GM18907 (cell line): ENCODE measurements around the gene VIPR1.

Source experiments
- ATAC-seq: cut with Tn5 transposase; IDR thresholded peaks from one replicate; pipeline ENCODE4 v1.9.1; 2021; ENCODE audit warnings: mild to moderate bottlenecking, moderate library complexity; ENCODE audit not compliant: unreplicated experiment

VIPR1 gene

GRCh38 chr3:42502429-42503250 is at the start of gene VIPR1:
VIPR1 (plus strand) TSS chr3:42502643; CDS start chr3:42502736, 93 bp downstream.
- peak; percentile 90 for ATAC-seq

GRCh38 chr3:42456211-42456610 is 46.2 kb upstream of the VIPR1 start:
- no peak for ATAC-seq

- ATAC-seq = no peak
Observed at GRCh38 chr3:42459151-42459550, 43.3 kb upstream of the VIPR1 start.

GRCh38 chr3:42461762-42462161 is 40.7 kb upstream of the VIPR1 start:
- ATAC-seq = no peak

GRCh38 chr3:42463093-42463492 is 39.4 kb upstream of the VIPR1 start:
- ATAC-seq = no peak

GRCh38 chr3:42468111-42468510 is 34.3 kb upstream of the VIPR1 start:
- ATAC-seq = no peak

GRCh38 chr3:42472555-42472954 is 29.9 kb upstream of the VIPR1 start:
- ATAC-seq = no peak

- no peak for ATAC-seq
Observed at GRCh38 chr3:42473083-42473932, 29.1 kb upstream of the VIPR1 start.

- ATAC-seq = no peak
Observed at GRCh38 chr3:42476225-42477125, 26.0 kb upstream of the VIPR1 start.

- ATAC-seq = no peak
Observed at GRCh38 chr3:42477696-42478095, 24.7 kb upstream of the VIPR1 start.

GRCh38 chr3:42478830-42479229 is 23.6 kb upstream of the VIPR1 start:
- no peak for ATAC-seq

GRCh38 chr3:42486814-42487565 is 15.5 kb upstream of the VIPR1 start:
- ATAC-seq = no peak

GRCh38 chr3:42488687-42489086 is 13.8 kb upstream of the VIPR1 start:
- ATAC-seq = no peak

GRCh38 chr3:42489116-42489936 is 13.1 kb upstream of the VIPR1 start:
- ATAC-seq = no peak

- ATAC-seq = no peak
Observed at GRCh38 chr3:42489937-42490227, 12.6 kb upstream of the VIPR1 start.

GRCh38 chr3:42490243-42490642 is 12.2 kb upstream of the VIPR1 start:
- peak; percentile 94 for ATAC-seq

- no peak for ATAC-seq
Observed at GRCh38 chr3:42491881-42492507, 10.4 kb upstream of the VIPR1 start.

- ATAC-seq = no peak
Observed at GRCh38 chr3:42492508-42493080, 9.8 kb upstream of the VIPR1 start.
